Neural cell (in vitro differentiated cells): ENCODE results near the gene ZNF580. TPM values are rescaled to one million over a fixed set of nuclear protein-coding genes. Genes with fewer than 3 reads are reported as not detected.

Source experiments
- H2AFZ ChIP-seq: fragments of 200-600, 300-800 bp; sonication (generic), shearing (Covaris generic); 2 replicates; pipeline ENCODE4 v1.6.0; 2014; ENCODE audit warnings: low read depth, mild to moderate bottlenecking, antibody characterized with exemption, low read length, moderate library complexity
- H3F3A ChIP-seq: fragments of 200-600 bp; shearing (Covaris generic); 2 replicates; pipeline ENCODE4 v1.6.1; 2016; ENCODE audit warnings: mild to moderate bottlenecking, moderate library complexity, mixed read lengths, antibody characterized with exemption, low read length; ENCODE audit not compliant: insufficient read depth, poor library complexity, severe bottlenecking
- H3K27ac ChIP-seq: fragments of 200-600, 300-800 bp; sonication (generic), shearing (Covaris generic); 2 replicates; pipeline ENCODE4 v1.5.1; 2014; ENCODE audit warnings: mild to moderate bottlenecking, low read length, moderate library complexity
- H3K27me3 ChIP-seq: fragments of 300-800, 200-600 bp; sonication (generic), shearing (Covaris generic); 2 replicates; pipeline ENCODE4 v1.6.0; 2014; ENCODE audit warnings: mild to moderate bottlenecking, low read depth, low read length, moderate library complexity; ENCODE audit not compliant: insufficient read depth
- H3K36me3 ChIP-seq: fragments of 300-800, 200-600 bp; sonication (generic), shearing (Covaris generic); 2 replicates; pipeline ENCODE4 v1.5.1; 2014; ENCODE audit warnings: mild to moderate bottlenecking, antibody characterized with exemption, low read length, moderate library complexity; ENCODE audit not compliant: insufficient read depth
- H3K4me2 ChIP-seq: fragments of 300-800, 200-600 bp; sonication (generic), shearing (Covaris generic); 2 replicates; pipeline ENCODE4 v1.6.0; 2014; ENCODE audit warnings: mild to moderate bottlenecking, low read length
- H3K4me3 ChIP-seq: fragments of 300-800, 200-600 bp; sonication (generic), shearing (Covaris generic); 2 replicates; pipeline ENCODE4 v1.5.1; 2014; ENCODE audit warnings: mild to moderate bottlenecking, low read length, moderate library complexity
- H3K79me2 ChIP-seq: fragments of 200-600 bp; shearing (Covaris generic); replicated peaks from 2 replicates; pipeline ENCODE4 v1.6.0; 2014; ENCODE audit warnings: mild to moderate bottlenecking, low read length, moderate library complexity; ENCODE audit not compliant: insufficient read depth
- H3K9ac ChIP-seq: fragments of 300-800, 200-600 bp; sonication (generic), shearing (Covaris generic); 2 replicates; pipeline ENCODE4 v1.6.1; 2016; ENCODE audit warnings: mild to moderate bottlenecking, low read length, mixed read lengths
- H3K9me2 ChIP-seq: fragments of 200-600 bp; shearing (Covaris generic); 2 replicates; pipeline ENCODE4 v1.6.1; 2016; ENCODE audit warnings: mild to moderate bottlenecking, low read length, mixed read lengths; ENCODE audit not compliant: insufficient read depth
- H3K9me3 ChIP-seq: fragments of 200-600, 300-800 bp; sonication (generic), shearing (Covaris generic); 2 replicates; pipeline ENCODE4 v1.6.1; 2016; ENCODE audit warnings: mild to moderate bottlenecking, mixed run types, low read length, moderate library complexity, mixed read lengths
- H4K20me1 ChIP-seq: fragments of 200-600 bp; shearing (Covaris generic); 2 replicates; pipeline ENCODE4 v1.6.1; 2016; ENCODE audit warnings: mild to moderate bottlenecking, mixed run types; ENCODE audit not compliant: insufficient read depth
- EP300 ChIP-seq: fragments of 450-650 bp; conservative IDR thresholded peaks from 2 replicates; pipeline ENCODE4 v1.6.1; 2014; ENCODE audit warnings: antibody characterized with exemption, mild to moderate bottlenecking, moderate library complexity; ENCODE audit not compliant: poor library complexity, severe bottlenecking
- EZH2 ChIP-seq: fragments of 200-600, 300-800 bp; shearing (Covaris generic), sonication (generic); IDR thresholded peaks from 2 replicates; pipeline ENCODE4 v1.6.1; 2014; ENCODE audit warnings: antibody characterized with exemption, low read length, borderline replicate concordance, mild to moderate bottlenecking; ENCODE audit not compliant: insufficient read depth, poor library complexity, severe bottlenecking
- MXI1 ChIP-seq: fragments of 450-650 bp; conservative IDR thresholded peaks from 2 replicates; pipeline ENCODE4 v1.6.1; 2014; ENCODE audit warnings: antibody characterized with exemption, mild to moderate bottlenecking; ENCODE audit not compliant: poor library complexity, severe bottlenecking
- POLR2AphosphoS5 ChIP-seq: IDR thresholded peaks from 2 replicates; pipeline ENCODE4 v1.6.1; 2012
- RAD21 ChIP-seq: fragments of 450-650 bp; conservative IDR thresholded peaks from 2 replicates; pipeline ENCODE4 v1.6.1; 2014; ENCODE audit warnings: antibody characterized with exemption, mild to moderate bottlenecking, moderate library complexity
- SMC3 ChIP-seq: fragments of 450-650 bp; conservative IDR thresholded peaks from 2 replicates; pipeline ENCODE4 v1.6.1; 2014; ENCODE audit warnings: antibody characterized with exemption, mild to moderate bottlenecking, moderate library complexity; ENCODE audit not compliant: poor library complexity
- TAF1 ChIP-seq: IDR thresholded peaks from 2 replicates; pipeline ENCODE4 v1.6.1; 2012; ENCODE audit warnings: low read depth
- polyA plus RNA-seq: library from polyadenylated mRNA; depleted of rRNA; stranded (reverse); fragments of >200 nt; gene quantifications from 2 replicates; pipeline ENCODE4 v1.2.3, GENCODE V29; 2014
- TF ChIP-seq, protein P1 (sequence below): fragments of 450-650 bp; IDR thresholded peaks from 2 replicates; pipeline ENCODE4 v1.5.1; 2014; ENCODE audit warnings: antibody characterized with exemption, mild to moderate bottlenecking, moderate library complexity; ENCODE audit not compliant: poor library complexity, severe bottlenecking
- TF ChIP-seq, protein P2 (sequence below): IDR thresholded peaks from 2 replicates; pipeline ENCODE4 v1.6.1; 2012; ENCODE audit warnings: borderline replicate concordance

Gene ZNF580
- polyA plus RNA-seq, 1 donor from 2014 or later, result 11.7 TPM

DNA sequence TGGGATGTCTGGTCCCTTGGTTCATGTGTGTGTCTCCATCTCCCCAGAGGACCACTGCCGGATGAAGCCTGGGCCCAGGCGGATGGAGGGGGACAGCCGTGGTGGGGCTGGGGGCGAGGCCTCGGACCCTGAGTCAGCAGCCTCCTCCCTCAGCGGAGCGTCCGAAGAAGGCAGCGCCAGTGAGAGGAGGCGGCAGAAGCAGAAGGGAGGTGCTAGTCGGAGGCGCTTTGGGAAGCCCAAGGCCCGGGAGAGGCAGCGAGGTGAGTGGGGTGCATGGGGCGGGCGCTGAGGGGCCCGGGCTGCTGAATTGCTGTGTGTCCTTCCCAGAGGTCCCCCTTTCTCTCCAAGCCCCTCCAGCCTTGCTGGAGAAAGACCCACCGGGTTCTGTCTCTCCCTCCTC lies 10.4 kb downstream of the ZNF580 start:
- TF ChIP-seq EZH2 (no peak), MXI1 (no peak), TAF1 (no peak), POLR2AphosphoS5 (no peak), EP300 (no peak), SMC3 (no peak), RAD21 (no peak)
- TF ChIP-seq, protein P1, sequence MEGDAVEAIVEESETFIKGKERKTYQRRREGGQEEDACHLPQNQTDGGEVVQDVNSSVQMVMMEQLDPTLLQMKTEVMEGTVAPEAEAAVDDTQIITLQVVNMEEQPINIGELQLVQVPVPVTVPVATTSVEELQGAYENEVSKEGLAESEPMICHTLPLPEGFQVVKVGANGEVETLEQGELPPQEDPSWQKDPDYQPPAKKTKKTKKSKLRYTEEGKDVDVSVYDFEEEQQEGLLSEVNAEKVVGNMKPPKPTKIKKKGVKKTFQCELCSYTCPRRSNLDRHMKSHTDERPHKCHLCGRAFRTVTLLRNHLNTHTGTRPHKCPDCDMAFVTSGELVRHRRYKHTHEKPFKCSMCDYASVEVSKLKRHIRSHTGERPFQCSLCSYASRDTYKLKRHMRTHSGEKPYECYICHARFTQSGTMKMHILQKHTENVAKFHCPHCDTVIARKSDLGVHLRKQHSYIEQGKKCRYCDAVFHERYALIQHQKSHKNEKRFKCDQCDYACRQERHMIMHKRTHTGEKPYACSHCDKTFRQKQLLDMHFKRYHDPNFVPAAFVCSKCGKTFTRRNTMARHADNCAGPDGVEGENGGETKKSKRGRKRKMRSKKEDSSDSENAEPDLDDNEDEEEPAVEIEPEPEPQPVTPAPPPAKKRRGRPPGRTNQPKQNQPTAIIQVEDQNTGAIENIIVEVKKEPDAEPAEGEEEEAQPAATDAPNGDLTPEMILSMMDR, result no peak
- TF ChIP-seq, protein P2, sequence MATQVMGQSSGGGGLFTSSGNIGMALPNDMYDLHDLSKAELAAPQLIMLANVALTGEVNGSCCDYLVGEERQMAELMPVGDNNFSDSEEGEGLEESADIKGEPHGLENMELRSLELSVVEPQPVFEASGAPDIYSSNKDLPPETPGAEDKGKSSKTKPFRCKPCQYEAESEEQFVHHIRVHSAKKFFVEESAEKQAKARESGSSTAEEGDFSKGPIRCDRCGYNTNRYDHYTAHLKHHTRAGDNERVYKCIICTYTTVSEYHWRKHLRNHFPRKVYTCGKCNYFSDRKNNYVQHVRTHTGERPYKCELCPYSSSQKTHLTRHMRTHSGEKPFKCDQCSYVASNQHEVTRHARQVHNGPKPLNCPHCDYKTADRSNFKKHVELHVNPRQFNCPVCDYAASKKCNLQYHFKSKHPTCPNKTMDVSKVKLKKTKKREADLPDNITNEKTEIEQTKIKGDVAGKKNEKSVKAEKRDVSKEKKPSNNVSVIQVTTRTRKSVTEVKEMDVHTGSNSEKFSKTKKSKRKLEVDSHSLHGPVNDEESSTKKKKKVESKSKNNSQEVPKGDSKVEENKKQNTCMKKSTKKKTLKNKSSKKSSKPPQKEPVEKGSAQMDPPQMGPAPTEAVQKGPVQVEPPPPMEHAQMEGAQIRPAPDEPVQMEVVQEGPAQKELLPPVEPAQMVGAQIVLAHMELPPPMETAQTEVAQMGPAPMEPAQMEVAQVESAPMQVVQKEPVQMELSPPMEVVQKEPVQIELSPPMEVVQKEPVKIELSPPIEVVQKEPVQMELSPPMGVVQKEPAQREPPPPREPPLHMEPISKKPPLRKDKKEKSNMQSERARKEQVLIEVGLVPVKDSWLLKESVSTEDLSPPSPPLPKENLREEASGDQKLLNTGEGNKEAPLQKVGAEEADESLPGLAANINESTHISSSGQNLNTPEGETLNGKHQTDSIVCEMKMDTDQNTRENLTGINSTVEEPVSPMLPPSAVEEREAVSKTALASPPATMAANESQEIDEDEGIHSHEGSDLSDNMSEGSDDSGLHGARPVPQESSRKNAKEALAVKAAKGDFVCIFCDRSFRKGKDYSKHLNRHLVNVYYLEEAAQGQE, result no peak
- no peaks in the 10 kb centered on the region for H3F3A ChIP-seq
- no peak overlapping the region for H3K27ac ChIP-seq
- no peak overlapping the region for H3K4me2 ChIP-seq
- peaks cover 17% of the 10 kb centered on the region for H3K79me2 ChIP-seq
- no peak overlapping the region for H2AFZ ChIP-seq
- no peaks in the 10 kb centered on the region for H3K27me3 ChIP-seq
- no peaks in the 10 kb centered on the region for H3K9me3 ChIP-seq
- no peak overlapping the region for H3K9ac ChIP-seq
- peaks cover 8% of the 10 kb centered on the region for H4K20me1 ChIP-seq
- H3K9me2 ChIP-seq, result no peaks in the 10 kb centered on the region
- no peak overlapping the region for H3K4me3 ChIP-seq
- H3K36me3 ChIP-seq, result no peaks in the 10 kb centered on the region

DNA sequence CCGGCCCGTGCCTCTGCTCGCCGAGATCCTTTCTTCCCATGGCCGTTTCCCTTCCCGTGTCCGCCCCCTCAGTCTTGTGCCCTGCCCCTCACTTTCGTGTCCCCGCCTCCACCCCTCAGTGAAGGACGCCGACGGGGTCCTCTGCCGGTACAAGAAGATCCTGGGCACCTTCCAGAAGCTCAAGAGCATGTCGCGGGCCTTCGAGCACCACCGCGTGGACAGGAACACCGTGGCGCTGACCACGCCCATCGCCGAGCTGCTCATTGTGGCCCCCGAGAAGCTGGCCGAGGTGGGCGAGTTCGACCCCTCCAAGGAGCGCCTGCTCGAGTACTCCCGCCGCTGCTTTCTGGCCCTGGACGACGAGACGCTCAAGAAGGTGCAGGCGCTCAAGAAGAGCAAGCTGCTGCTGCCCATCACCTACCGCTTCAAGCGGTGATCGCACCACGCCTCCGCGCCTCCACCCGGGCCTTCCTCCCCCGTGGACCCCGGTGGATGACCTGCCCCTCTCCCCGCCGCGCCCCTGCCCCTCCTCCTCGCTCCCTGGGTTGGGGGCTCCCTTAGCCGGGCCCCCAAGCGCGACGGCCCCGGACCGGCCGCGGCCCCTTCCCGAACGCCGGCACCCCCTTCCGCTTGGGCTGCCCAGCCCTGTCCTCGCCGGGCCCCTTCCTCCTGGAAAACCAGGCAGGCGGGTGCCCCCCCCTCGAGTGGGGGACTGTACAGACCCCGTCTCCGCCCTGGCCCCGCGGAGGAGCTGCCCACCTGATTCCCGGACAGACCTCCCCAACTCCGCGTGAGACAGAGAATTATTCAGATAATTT lies 11.7 kb downstream of the ZNF580 start:
- H4K20me1 ChIP-seq, result peaks cover 16% of the 10 kb centered on the region
- peaks cover 25% of the 10 kb centered on the region for H3K79me2 ChIP-seq
- no peak overlapping the region for H3K9ac ChIP-seq
- H3K36me3 ChIP-seq, result no peaks in the 10 kb centered on the region
- H3K9me3 ChIP-seq, result no peaks in the 10 kb centered on the region
- no peak for TF ChIP-seq TAF1
- no peak for TF ChIP-seq RAD21
- no peak for TF ChIP-seq SMC3
- TF ChIP-seq POLR2AphosphoS5, result no peak
- TF ChIP-seq, protein P2, result no peak
- no peak for TF ChIP-seq EZH2
- TF ChIP-seq MXI1, result no peak
- TF ChIP-seq, protein P1, result no peak
- TF ChIP-seq EP300, result no peak
- H2AFZ ChIP-seq, result no peak overlapping the region
- H3K9me2 ChIP-seq, result no peaks in the 10 kb centered on the region
- H3K27ac ChIP-seq, result no peak overlapping the region
- no peaks in the 10 kb centered on the region for H3F3A ChIP-seq
- H3K4me2 ChIP-seq, result no peak overlapping the region
- no peaks in the 10 kb centered on the region for H3K27me3 ChIP-seq
- H3K4me3 ChIP-seq, result no peak overlapping the region
